Osteocyte (in vitro differentiated cells): ENCODE data around the gene KLF8. TPM values are rescaled to one million over a fixed set of nuclear protein-coding genes. Genes with fewer than 3 reads are reported as not detected.
A peak's percentile ranks its signal among the peaks of the same experiment; 100 is the strongest.
"Not testable (repeated sequence)": the region's sequence is repeated elsewhere in the genome, so short reads cannot be mapped to it uniquely, and the experiment has no call there.

Source experiments
- DNase-seq: peaks from one replicate; pipeline ENCODE4 v3.0.0; 2021; ENCODE audit warnings: mixed read lengths; ENCODE audit not compliant: unreplicated experiment; ENCODE audit errors: extremely low spot score
- H3K27ac Mint-ChIP-seq: one replicate; pipeline ENCODE4 v1.8.0; 2021; ENCODE audit warnings: mild to moderate bottlenecking, mixed read lengths; ENCODE audit not compliant: unreplicated experiment
- H3K27me3 Mint-ChIP-seq: one replicate; pipeline ENCODE4 v1.8.0; 2021; ENCODE audit warnings: mixed read lengths; ENCODE audit not compliant: unreplicated experiment
- H3K36me3 Mint-ChIP-seq: one replicate; pipeline ENCODE4 v1.8.0; 2021; ENCODE audit warnings: mixed read lengths; ENCODE audit not compliant: unreplicated experiment
- H3K4me1 Mint-ChIP-seq: one replicate; pipeline ENCODE4 v1.8.0; 2021; ENCODE audit warnings: mixed read lengths; ENCODE audit not compliant: unreplicated experiment
- H3K4me3 Mint-ChIP-seq: one replicate; pipeline ENCODE4 v1.8.0; 2021; ENCODE audit warnings: mild to moderate bottlenecking, moderate library complexity, mixed read lengths; ENCODE audit not compliant: unreplicated experiment
- H3K9me3 Mint-ChIP-seq: one replicate; pipeline ENCODE4 v1.8.0; 2021; ENCODE audit warnings: mixed read lengths; ENCODE audit not compliant: unreplicated experiment
- CTCF ChIP-seq: fragments of 200-600 bp; sonication (generic); IDR thresholded peaks from 2 replicates; pipeline ENCODE4 v1.5.0; 2021; ENCODE audit warnings: antibody characterized with exemption, mild to moderate bottlenecking, moderate library complexity
- long read RNA-seq: library from polyadenylated mRNA; unstranded; transcript quantifications from one replicate; pipeline ENCODE4 v2.0.0, GENCODE V29; 2021
- total RNA-seq: library from RNA; stranded (reverse); gene quantifications from 2 replicates; pipeline ENCODE4 v1.2.1, GENCODE V29; 2021

KLF8 gene
- 0.18 and 0.78 TPM in 2 replicates for total RNA-seq
- long read RNA-seq: 0 reads

GRCh38 chrX:56232221-56233082, at the start of gene KLF8:
KLF8 (plus strand) TSS chrX:56232356; CDS start chrX:56233335, 979 bp downstream.
- no peaks in the 10 kb centered on the region for H3K36me3 Mint-ChIP-seq

GRCh38 chrX:56206945-56207344, 25.2 kb upstream of the KLF8 start:
- not testable (repeated sequence) for DNase-seq, H3K27me3 Mint-ChIP-seq, H3K4me3 Mint-ChIP-seq, H3K4me1 Mint-ChIP-seq, H3K36me3 Mint-ChIP-seq, H3K27ac Mint-ChIP-seq
- peaks cover 76% of the 10 kb centered on the region for H3K9me3 Mint-ChIP-seq

More at GRCh38 chrX:56232221-56233082, at the start of gene KLF8:
- Mint-ChIP-seq H3K4me3 (peak within 1 kb of the TSS; percentile 48), H3K27me3 (peaks cover 10% of the 10 kb centered on the region), H3K4me1 (no peaks in the 10 kb centered on the region), H3K9me3 (peaks cover 4% of the 10 kb centered on the region), H3K27ac (no peak within 1 kb of the TSS)
- no peak for TF ChIP-seq CTCF
- DNase-seq: no peak

- no peak for TF ChIP-seq CTCF
- Mint-ChIP-seq H3K9me3 (peaks cover 46% of the 10 kb centered on the region), H3K4me1 (no peaks in the 10 kb centered on the region), H3K36me3 (no peaks in the 10 kb centered on the region), H3K27ac (no peak overlapping the region), H3K4me3 (no peak overlapping the region), H3K27me3 (no peaks in the 10 kb centered on the region)
- DNase-seq: no peak
These were observed 20.5 kb upstream of the KLF8 start for GRCh38 chrX:56211701-56212100.

GRCh38 chrX:56216332-56216731, 15.8 kb upstream of the KLF8 start:
- H3K9me3 Mint-ChIP-seq: peaks cover 22% of the 10 kb centered on the region
- TF ChIP-seq CTCF: no peak
- H3K4me3 Mint-ChIP-seq: no peak overlapping the region
- no peaks in the 10 kb centered on the region for H3K4me1 Mint-ChIP-seq
- H3K36me3 Mint-ChIP-seq: no peaks in the 10 kb centered on the region
- no peaks in the 10 kb centered on the region for H3K27me3 Mint-ChIP-seq
- H3K27ac Mint-ChIP-seq: no peak overlapping the region
- no peak for DNase-seq

GRCh38 chrX:56219700-56220099, 12.5 kb upstream of the KLF8 start:
- no peak for TF ChIP-seq CTCF
- Mint-ChIP-seq H3K9me3 (peaks cover 24% of the 10 kb centered on the region), H3K4me1 (no peaks in the 10 kb centered on the region), H3K27me3 (no peaks in the 10 kb centered on the region), H3K4me3 (no peak overlapping the region), H3K36me3 (no peaks in the 10 kb centered on the region), H3K27ac (no peak overlapping the region)
- DNase-seq: no peak
